Activated T-helper 2 cell treated with anti-CD3 and anti-CD28 coated beads, Interferon-gamma antibody, Interleukin-2, Interleukin-4, amounts not matched to agents 10 μg/mL and 5 μg/mL and 100 μg/mL, durations not matched to agents 14 hours and 24 hours and 36 hours (primary cell): ENCODE data around the gene TTYH2. TPM values are rescaled to one million over a fixed set of nuclear protein-coding genes. Genes with fewer than 3 reads are reported as not detected.
"Not testable (repeated sequence)": the region's sequence is repeated elsewhere in the genome, so short reads cannot be mapped to it uniquely, and the experiment has no call there.

Experiments
- DNase-seq: peaks from one replicate; pipeline ENCODE4 v3.0.0; 2021; ENCODE audit warnings: low spot score
- H3K27ac Mint-ChIP-seq: one replicate; pipeline ENCODE4 v1.8.0; 2021; ENCODE audit warnings: mixed read lengths
- H3K27me3 Mint-ChIP-seq: one replicate; pipeline ENCODE4 v1.8.0; 2021; ENCODE audit warnings: low read depth, mixed read lengths
- H3K36me3 Mint-ChIP-seq: one replicate; pipeline ENCODE4 v1.8.0; 2021; ENCODE audit warnings: low read depth, mixed read lengths
- H3K4me1 Mint-ChIP-seq: one replicate; pipeline ENCODE4 v1.8.0; 2021; ENCODE audit warnings: low read depth, mixed read lengths
- H3K4me3 Mint-ChIP-seq: one replicate; pipeline ENCODE4 v1.8.0; 2021; ENCODE audit warnings: low read depth, mild to moderate bottlenecking, moderate library complexity, mixed read lengths
- H3K9me3 Mint-ChIP-seq: one replicate; pipeline ENCODE4 v1.8.0; 2021; ENCODE audit warnings: mixed read lengths
- intact Hi-C: fragments of 100-400 bp; cut with micrococcal nuclease; formaldehyde crosslinking; loops from one replicate; pipeline ENCODE4 v1.15.1; 2023
- total RNA-seq: library from RNA; stranded (reverse); gene quantifications from 2 replicates; pipeline ENCODE4 v1.2.3, GENCODE V29; 2022

TTYH2 gene
- total RNA-seq, 1 donor from 2014 or later, result 17.0 TPM

GRCh38 chr17:74183411-74183810, 30.0 kb upstream of the TTYH2 start:
- H3K4me3 Mint-ChIP-seq, result no peak overlapping the region
- no peaks in the 10 kb centered on the region for H3K36me3 Mint-ChIP-seq
- DNase-seq, result no peak
- H3K4me1 Mint-ChIP-seq, result no peaks in the 10 kb centered on the region
- H3K27me3 Mint-ChIP-seq, result peaks cover 6% of the 10 kb centered on the region
- no peak overlapping the region for H3K27ac Mint-ChIP-seq
- no peaks in the 10 kb centered on the region for H3K9me3 Mint-ChIP-seq
- intact Hi-C loops, result no loop called here

GRCh38 chr17:74185571-74186185, 27.7 kb upstream of the TTYH2 start:
- Mint-ChIP-seq H3K36me3 (no peaks in the 10 kb centered on the region), H3K9me3 (no peaks in the 10 kb centered on the region), H3K27ac (no peak overlapping the region), H3K4me3 (no peak overlapping the region), H3K27me3 (peaks cover 4% of the 10 kb centered on the region), H3K4me1 (no peaks in the 10 kb centered on the region)
- no peak for DNase-seq
- intact Hi-C loops, result no loop called here

- intact Hi-C loops, result no loop called here
- no peak overlapping the region for H3K27ac Mint-ChIP-seq
- H3K9me3 Mint-ChIP-seq, result no peaks in the 10 kb centered on the region
- H3K4me1 Mint-ChIP-seq, result no peaks in the 10 kb centered on the region
- H3K36me3 Mint-ChIP-seq, result no peaks in the 10 kb centered on the region
- DNase-seq, result no peak
- peaks cover 4% of the 10 kb centered on the region for H3K27me3 Mint-ChIP-seq
- no peak overlapping the region for H3K4me3 Mint-ChIP-seq
Observed at GRCh38 chr17:74186498-74186897, 26.9 kb upstream of the TTYH2 start.

GRCh38 chr17:74187761-74188160, 25.6 kb upstream of the TTYH2 start:
- Mint-ChIP-seq H3K27me3 (peaks cover 3% of the 10 kb centered on the region), H3K4me1 (no peaks in the 10 kb centered on the region), H3K36me3 (no peaks in the 10 kb centered on the region), H3K4me3 (no peak overlapping the region), H3K27ac (no peak overlapping the region), H3K9me3 (no peaks in the 10 kb centered on the region)
- no peak for DNase-seq
- intact Hi-C loops, result no loop called here

- H3K27ac Mint-ChIP-seq, H3K27me3 Mint-ChIP-seq, H3K36me3 Mint-ChIP-seq, H3K9me3 Mint-ChIP-seq, DNase-seq, H3K4me3 Mint-ChIP-seq, H3K4me1 Mint-ChIP-seq, intact Hi-C loops: not testable (repeated sequence)
Observed at GRCh38 chr17:74188687-74189086, 24.7 kb upstream of the TTYH2 start.

- no peak overlapping the region for H3K27ac Mint-ChIP-seq
- intact Hi-C loops, result no loop called here
- no peaks in the 10 kb centered on the region for H3K4me1 Mint-ChIP-seq
- no peaks in the 10 kb centered on the region for H3K36me3 Mint-ChIP-seq
- no peaks in the 10 kb centered on the region for H3K9me3 Mint-ChIP-seq
- peaks cover 10% of the 10 kb centered on the region for H3K27me3 Mint-ChIP-seq
- DNase-seq, result no peak
- no peak overlapping the region for H3K4me3 Mint-ChIP-seq
Observed at GRCh38 chr17:74190154-74190553, 23.2 kb upstream of the TTYH2 start.

GRCh38 chr17:74190807-74191406, 22.5 kb upstream of the TTYH2 start:
- DNase-seq, result no peak
- H3K27ac Mint-ChIP-seq, result no peak overlapping the region
- H3K27me3 Mint-ChIP-seq, result peaks cover 10% of the 10 kb centered on the region
- no peaks in the 10 kb centered on the region for H3K4me1 Mint-ChIP-seq
- H3K36me3 Mint-ChIP-seq, result no peaks in the 10 kb centered on the region
- no peaks in the 10 kb centered on the region for H3K9me3 Mint-ChIP-seq
- intact Hi-C loops, result no loop called here
- no peak overlapping the region for H3K4me3 Mint-ChIP-seq

GRCh38 chr17:74192950-74193781, 20.2 kb upstream of the TTYH2 start:
- intact Hi-C loops, result no loop called here
- H3K4me3 Mint-ChIP-seq, result no peak overlapping the region
- H3K27me3 Mint-ChIP-seq, result peaks cover 9% of the 10 kb centered on the region
- H3K36me3 Mint-ChIP-seq, result no peaks in the 10 kb centered on the region
- H3K27ac Mint-ChIP-seq, result no peak overlapping the region
- H3K9me3 Mint-ChIP-seq, result no peaks in the 10 kb centered on the region
- H3K4me1 Mint-ChIP-seq, result no peaks in the 10 kb centered on the region
- no peak for DNase-seq

- Mint-ChIP-seq H3K4me1 (peaks cover 4% of the 10 kb centered on the region), H3K9me3 (no peaks in the 10 kb centered on the region), H3K27ac (no peak overlapping the region), H3K4me3 (no peak overlapping the region), H3K36me3 (no peaks in the 10 kb centered on the region), H3K27me3 (peaks cover 11% of the 10 kb centered on the region)
- intact Hi-C loops, result no loop called here
- no peak for DNase-seq
Observed at GRCh38 chr17:74194682-74195081, 18.7 kb upstream of the TTYH2 start.

GRCh38 chr17:74196541-74197317, 16.6 kb upstream of the TTYH2 start:
- Mint-ChIP-seq H3K27ac (no peak overlapping the region), H3K36me3 (no peaks in the 10 kb centered on the region), H3K27me3 (peaks cover 18% of the 10 kb centered on the region), H3K4me1 (peaks cover 5% of the 10 kb centered on the region), H3K9me3 (no peaks in the 10 kb centered on the region), H3K4me3 (no peak overlapping the region)
- intact Hi-C loops, result no loop called here
- DNase-seq, result no peak

GRCh38 chr17:74197801-74198200, 15.6 kb upstream of the TTYH2 start:
- Mint-ChIP-seq H3K4me3 (no peak overlapping the region), H3K9me3 (no peaks in the 10 kb centered on the region), H3K27me3 (peaks cover 21% of the 10 kb centered on the region), H3K27ac (no peak overlapping the region), H3K4me1 (peaks cover 5% of the 10 kb centered on the region), H3K36me3 (no peaks in the 10 kb centered on the region)
- intact Hi-C loops, result loop anchor here (2.0 kb wide), 1 partner anchor 107 kb away; no protein-coding TSS in a partner anchor
- DNase-seq, result no peak

- Mint-ChIP-seq H3K4me3 (no peak overlapping the region), H3K27me3 (peaks cover 17% of the 10 kb centered on the region), H3K27ac (no peak overlapping the region), H3K4me1 (peaks cover 7% of the 10 kb centered on the region), H3K36me3 (peaks cover 4% of the 10 kb centered on the region), H3K9me3 (no peaks in the 10 kb centered on the region)
- DNase-seq, result no peak
- intact Hi-C loops, result loop anchor here (2.0 kb wide), 1 partner anchor 108 kb away; no protein-coding TSS in a partner anchor
Observed at GRCh38 chr17:74198694-74199093, 14.7 kb upstream of the TTYH2 start.
